HFF-Myc (cell line): ENCODE measurements around the gene BIN2.

Source experiments
- DNase-seq: peaks from one replicate; pipeline ENCODE4 v3.0.0-alpha.2; 2011; ENCODE audit warnings: low read depth; ENCODE audit errors: extremely low read depth
- H3K4me3 ChIP-seq: replicated peaks from 2 replicates; pipeline ENCODE4 v1.5.1; 2011; ENCODE audit warnings: low read depth, mild to moderate bottlenecking, control low read depth, low read length
- TF ChIP-seq, protein P1 (sequence below): IDR thresholded peaks from 2 replicates; pipeline ENCODE4 v1.5.1; 2012; ENCODE audit warnings: mild to moderate bottlenecking, low read depth, low read length, control low read depth; ENCODE audit errors: missing control alignments

BIN2 gene

DNA sequence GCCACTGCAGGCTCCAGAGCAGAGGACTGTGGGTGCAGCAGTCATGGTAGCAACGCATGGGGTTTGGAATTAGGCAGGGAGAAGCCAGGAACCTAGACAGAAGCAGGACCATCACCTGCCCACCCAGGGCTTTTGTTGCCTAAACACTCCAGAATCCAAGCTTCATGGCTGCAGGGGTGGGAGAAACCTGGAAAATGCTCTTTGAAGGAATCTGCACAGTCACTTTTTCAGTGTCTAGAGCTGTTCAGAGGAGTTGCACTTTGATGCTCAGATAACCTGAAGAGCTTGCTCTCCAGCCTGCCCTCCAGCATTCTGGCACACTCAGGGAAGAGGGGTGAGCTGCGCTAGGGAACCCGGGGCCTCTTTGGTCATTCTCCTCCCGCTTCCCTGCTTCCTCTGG, 24.1 kb upstream of the BIN2 start:
- no peak overlapping the region for H3K4me3 ChIP-seq
- TF ChIP-seq, protein P1, sequence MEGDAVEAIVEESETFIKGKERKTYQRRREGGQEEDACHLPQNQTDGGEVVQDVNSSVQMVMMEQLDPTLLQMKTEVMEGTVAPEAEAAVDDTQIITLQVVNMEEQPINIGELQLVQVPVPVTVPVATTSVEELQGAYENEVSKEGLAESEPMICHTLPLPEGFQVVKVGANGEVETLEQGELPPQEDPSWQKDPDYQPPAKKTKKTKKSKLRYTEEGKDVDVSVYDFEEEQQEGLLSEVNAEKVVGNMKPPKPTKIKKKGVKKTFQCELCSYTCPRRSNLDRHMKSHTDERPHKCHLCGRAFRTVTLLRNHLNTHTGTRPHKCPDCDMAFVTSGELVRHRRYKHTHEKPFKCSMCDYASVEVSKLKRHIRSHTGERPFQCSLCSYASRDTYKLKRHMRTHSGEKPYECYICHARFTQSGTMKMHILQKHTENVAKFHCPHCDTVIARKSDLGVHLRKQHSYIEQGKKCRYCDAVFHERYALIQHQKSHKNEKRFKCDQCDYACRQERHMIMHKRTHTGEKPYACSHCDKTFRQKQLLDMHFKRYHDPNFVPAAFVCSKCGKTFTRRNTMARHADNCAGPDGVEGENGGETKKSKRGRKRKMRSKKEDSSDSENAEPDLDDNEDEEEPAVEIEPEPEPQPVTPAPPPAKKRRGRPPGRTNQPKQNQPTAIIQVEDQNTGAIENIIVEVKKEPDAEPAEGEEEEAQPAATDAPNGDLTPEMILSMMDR: no peak
- no peak for DNase-seq

DNA sequence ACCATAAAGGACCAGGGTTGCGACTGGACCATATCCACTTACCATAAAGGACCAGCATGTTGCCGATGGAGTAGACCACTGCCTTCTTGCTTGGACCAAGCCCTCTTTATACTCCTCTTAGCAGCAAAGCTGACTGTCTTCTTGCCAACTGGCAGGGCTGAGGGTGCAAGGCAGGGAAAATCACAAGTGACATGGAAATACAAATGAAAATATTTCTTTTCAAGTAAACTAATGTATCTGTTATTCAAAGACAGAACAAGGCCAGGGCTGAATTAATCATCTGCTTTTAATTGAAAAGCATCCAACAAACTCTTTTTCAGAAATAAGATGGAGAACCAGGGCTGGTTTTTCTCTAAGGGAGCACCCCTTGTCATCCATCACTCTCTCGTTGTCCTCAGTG, 22.6 kb upstream of the BIN2 start, which contains the start of gene CELA1:
CELA1 (minus strand) TSS at position 99 of the 400 bp plus-strand sequence; CDS start at position 58, 41 bp downstream.
- no peak within 1 kb of the TSS for H3K4me3 ChIP-seq
- DNase-seq: no peak
- TF ChIP-seq, protein P1: no peak

DNA sequence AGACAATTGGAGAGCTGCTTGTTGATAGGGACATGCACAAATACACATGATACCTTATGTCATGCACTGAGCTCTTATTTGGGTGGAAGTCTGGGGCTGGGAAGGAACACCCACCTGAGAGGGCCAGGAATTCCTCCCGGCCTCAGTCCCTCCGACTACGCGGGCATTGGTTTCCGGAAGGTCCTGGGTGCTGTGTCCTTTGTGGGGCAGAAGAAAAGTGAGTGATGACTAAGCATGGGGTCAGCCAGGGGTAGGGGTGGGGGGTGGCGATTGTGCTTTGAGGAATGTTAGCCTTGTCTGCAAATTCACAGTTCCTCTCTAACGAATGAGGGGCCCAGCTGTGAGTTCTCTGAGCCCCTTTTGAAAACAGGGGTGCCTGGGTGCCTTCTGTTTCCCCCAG, 21.7 kb upstream of the BIN2 start:
- H3K4me3 ChIP-seq: no peak overlapping the region
- DNase-seq: no peak
- TF ChIP-seq, protein P1: no peak

DNA sequence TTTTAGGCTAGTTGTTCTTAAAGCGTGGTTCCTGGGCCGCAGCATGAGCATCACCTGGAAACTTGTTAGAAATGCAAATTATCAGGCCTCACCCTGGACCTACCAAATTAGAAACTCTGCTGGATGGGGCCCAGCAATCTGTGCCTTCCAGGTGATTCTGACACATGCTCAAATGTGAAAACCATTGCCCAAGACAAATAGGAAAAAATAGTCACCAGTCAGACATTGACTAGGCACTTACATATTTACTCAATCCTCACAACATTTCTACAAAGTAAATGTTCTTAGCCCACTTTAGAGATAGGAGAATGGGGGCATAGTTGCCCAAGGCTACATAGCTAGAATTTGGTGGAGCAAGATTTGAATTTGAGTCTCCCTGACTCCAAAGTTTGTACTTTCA, 19.2 kb upstream of the BIN2 start:
- TF ChIP-seq, protein P1: no peak
- no peak for DNase-seq
- H3K4me3 ChIP-seq: no peak overlapping the region

DNA sequence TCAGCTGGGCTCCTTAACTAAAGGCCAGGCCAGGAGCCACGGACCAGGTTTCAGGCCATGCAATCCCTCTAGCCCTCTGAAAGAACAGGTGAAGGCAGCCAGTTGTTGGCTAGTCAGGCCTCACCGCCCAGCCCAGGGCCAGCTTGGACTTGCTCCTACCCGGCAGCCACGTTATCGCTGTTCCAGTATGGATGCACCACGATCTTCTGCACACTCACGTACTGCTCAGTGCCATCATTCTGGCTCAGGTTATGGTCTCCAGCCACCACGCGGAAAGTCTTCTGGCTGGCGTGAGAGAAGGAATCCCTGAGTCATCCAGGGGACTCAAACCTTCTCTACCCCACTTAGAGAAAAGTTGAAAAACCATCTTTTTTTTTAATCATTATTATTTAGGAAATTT, 18.4 kb upstream of the BIN2 start:
- no peak overlapping the region for H3K4me3 ChIP-seq
- TF ChIP-seq, protein P1: no peak
- DNase-seq: no peak

DNA sequence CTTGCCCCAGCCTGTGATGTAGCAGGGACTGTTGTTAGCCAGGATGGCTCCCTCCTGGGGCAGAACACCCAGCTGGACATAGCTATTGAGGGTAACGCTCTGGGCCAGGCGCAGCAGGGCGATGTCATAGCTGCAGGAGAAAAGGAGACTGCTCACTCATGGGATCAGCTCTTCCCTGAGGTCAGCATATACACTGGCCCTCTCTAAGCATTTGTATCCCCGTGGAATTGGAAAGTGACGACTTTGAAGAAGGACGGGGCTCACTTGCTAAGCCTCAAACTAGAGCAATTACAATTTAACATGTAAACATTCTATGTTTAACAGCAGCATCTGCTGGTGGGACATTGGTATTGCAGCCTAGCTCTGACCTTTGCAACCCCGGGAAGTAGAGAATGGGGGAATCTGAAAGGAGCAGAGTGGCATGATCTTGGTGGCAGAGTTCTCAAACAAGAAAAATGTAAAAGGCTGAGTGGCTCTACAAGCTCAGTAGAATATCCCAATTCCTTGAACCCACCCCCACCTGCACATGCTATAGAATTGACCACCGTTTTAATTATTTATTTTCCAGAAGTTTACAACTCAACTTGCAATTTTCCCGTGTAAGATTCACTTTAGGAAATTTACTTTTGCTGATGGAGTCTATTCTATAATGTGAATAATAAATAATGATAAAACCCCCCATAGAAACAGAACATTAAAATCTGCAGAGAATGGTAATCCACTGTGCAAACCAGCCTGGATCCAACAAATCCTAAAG, 17.5 kb upstream of the BIN2 start:
- DNase-seq: no peak
- TF ChIP-seq, protein P1: peak; percentile 98
- H3K4me3 ChIP-seq: no peak overlapping the region
